Kasumi-1 (cell line): ENCODE data around the gene ITCH.
"Not testable (repeated sequence)": the region's sequence is repeated elsewhere in the genome, so short reads cannot be mapped to it uniquely, and the experiment has no call there.

ENCODE experiments used
- DNase-seq, 2 experiments: peaks; one replicate each; lab custom pipeline; 2025; lab: John Stamatoyannopoulos, UW

Gene ITCH

DNA sequence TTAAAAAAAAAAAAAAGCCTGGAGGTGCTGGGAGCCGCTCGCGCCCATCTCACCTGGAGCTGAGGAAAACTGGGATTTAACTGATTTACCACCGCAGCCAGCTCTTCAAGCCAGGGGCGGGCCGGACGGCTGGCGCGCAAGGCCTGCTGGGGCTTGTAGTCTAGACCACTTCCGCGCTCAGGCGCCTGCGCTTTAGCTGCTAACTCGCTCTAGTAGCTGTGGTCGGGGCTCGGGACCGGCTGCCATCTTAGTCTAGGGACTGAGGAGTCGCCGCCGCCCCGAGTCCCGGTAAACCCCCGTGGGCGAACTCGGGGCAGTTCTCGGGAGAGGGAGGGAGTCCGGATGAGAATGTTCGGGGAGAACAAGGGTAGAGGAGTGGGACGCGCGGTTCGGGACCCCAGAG lies at the start of gene ITCH:
ITCH (plus strand) TSS at position 212 of the 403 bp plus-strand sequence. CDS start 30,539 bp downstream, outside the sequence.
- DNase-seq: peak; percentile 92 to 97

DNA sequence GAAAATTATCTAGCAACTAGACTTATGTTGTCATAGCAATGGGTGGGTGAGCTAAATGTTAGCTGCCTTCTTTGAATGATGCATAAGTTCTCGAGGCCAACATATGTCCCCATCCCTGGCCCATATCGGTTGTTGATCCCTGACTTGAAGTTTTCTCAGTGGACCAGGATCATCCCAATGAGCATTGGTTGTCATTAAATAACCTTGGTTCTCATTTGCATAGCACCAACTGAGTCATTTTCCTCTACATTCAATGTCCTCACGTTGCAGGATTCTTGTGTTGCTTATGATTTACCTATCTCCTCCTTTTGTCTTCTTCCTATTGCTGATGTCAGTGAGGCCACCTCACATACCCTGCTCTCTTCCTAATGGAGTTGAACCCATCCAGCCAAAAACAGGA lies 47.8 kb upstream of the ITCH start:
- no peak for DNase-seq

DNA sequence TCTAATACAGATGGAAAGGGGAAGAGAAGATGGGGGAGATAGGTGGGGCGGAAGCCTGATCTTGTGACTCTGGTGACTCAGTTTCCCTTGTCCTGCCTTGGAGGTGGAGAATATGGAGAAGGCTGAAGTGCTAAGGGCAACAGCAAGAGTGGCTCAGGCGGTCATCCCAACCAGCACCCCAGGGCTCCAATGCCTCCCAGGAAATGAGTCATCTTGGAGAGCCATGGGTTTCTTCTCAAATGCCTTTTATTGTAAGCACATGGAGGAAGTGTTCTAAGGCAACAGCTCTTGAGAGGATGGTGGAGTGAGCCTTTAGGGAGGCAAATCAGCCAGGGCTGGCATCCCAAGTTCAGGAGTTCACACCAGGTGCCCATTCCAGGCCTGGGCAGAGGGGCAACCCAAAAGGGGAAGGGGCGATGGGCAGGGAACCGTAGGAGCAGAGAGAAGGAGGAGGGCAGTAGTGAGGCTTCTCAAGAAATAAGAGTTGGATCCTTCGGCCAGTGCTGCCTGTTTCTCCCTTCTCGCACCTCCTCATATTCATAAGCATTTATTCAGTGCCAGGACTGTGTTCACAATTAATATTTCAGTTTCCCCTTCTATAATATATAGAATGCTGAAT lies 46.8 kb upstream of the ITCH start:
- peak in 1 of 2 experiments; percentile 37 for DNase-seq

DNA sequence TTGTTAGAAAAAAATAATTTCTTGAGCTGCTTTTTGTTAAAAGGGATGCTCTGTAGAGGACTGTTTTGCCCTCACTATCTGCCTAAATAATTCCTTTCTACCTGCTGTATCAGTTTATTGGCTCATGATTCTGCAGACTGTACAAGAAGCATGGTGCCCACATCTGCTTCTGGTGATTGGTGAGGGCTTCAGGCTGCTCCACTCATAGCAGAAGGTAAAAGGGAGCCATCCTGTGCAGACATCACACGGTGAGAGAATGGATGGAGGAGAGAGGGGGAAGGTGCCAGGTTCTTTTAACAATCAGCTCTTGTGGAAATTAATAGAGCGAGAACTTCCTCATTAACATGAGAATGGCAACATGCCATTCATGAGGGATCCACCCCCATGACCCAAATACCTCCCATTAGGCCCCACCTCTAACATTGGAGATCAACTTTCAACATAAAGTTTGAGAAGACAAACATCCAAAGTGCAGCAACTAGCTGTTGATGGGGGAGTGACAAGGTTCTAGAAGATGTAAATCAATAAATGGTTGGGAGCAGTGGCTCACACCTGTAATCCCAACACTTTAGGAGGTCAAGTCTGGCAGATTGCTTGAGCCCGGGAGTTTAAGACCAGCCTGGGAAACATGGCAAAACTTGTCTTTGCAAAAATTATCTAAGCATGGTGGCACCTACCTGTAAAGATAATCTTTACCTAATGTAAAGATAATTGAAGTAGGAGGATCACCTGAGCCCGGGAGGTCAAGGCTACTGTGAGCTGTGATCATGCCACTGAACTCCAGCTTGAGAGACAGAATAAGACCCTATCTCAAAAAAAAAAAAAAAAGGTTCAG lies 44.2 kb upstream of the ITCH start:
- no peak for DNase-seq

GRCh38 chr20:34320861-34321260 lies 42.2 kb upstream of the ITCH start:
- DNase-seq: no peak

- DNase-seq: no peak
These were observed 40.6 kb upstream of the ITCH start for GRCh38 chr20:34322267-34323105.

DNA sequence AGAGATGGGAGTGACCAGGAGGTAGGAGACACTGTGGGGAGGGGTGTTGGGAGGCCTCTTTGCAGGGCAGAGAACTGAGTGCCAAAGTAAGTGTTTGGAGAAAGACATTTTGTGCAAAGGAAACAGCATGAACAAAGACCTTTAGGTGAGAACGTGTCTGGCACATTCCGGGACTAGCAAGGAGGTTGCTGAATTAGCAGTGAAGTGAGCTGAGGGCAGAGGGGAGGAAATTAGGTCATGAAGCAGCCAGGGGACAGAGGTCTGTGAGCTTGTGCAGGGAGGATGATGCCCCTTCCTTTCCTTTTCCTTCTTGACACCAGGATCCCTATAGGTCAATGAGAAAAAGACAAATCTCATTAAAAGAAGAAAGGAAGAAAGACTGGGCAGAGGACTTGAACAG lies 38.5 kb upstream of the ITCH start:
- DNase-seq: no peak

DNA sequence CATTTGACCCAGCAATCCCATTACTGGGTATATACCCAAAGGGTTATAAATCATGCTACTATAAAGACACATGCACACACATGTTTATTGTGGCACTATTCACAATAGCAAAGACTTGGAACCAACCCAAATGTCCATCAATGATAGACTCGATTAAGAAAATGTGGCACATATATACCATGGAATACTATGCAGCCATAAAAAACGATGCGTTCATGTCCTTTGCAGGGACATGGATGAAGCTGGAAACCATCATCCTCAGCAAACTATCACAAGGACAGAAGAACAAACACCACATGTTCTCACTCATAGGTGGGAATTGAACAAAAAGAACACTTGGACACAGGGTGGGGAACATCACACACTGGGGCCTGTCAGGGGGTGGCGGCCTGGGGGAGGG lies 34.9 kb upstream of the ITCH start:
- DNase-seq: not testable (repeated sequence)

- no peak for DNase-seq
These were observed 34.0 kb upstream of the ITCH start for GRCh38 chr20:34328928-34329677.

DNA sequence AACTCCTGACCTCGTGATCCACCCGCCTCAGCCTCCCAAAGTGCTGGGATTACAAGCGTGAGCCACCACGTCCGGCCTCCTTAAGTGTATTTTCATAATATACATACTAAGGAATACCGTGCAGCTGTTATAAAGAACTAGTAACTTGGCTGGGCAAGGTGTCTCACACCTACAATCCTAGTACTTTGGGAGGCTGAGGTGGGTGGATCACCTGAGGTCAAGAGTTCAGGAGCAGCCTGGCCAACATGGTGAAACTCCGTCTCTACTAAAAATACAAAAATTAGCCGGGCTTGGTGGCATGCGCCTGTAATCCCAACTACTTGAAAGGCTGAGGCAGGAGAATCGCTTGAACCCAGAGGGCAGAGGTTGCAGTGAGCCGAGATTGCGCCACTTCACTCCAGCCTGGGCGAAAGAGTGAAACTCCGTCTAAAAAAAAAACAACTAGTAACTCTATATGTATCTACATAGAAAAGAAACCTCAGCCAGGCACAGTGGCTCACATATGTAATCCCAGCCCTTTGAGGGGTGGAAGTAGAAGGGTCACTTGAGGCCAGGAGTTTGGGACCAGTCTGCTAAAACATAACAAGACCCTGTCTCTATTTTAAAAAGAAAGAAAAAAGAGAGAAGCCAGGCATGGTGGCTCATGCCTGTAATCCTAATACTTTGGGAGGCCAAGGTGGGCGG lies 32.1 kb upstream of the ITCH start:
- not testable (repeated sequence) for DNase-seq

GRCh38 chr20:34331838-34332237 lies 31.2 kb upstream of the ITCH start:
- DNase-seq: no peak

- DNase-seq: no peak
These were observed 30.7 kb upstream of the ITCH start for GRCh38 chr20:34332262-34332920.

DNA sequence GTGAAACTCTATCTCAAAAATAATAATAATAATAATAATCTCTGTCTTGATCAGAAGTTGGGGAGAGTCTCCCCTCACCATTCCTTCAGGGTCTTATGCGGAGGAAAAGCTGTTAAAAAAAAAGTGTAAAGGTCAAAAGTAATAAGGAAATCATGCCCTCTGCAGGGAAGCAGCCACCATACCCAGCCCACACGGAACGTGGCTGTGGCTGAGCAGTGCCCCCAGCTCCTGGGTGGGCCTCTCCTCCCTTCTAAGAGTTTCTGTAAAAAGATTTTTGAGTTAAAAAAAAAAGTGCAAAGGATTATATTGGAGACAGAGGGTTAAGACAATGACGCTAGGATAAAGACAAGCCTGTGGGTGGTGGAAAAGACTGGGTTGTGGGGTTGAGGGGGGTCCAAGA lies 29.3 kb upstream of the ITCH start:
- no peak for DNase-seq

GRCh38 chr20:34334654-34335407 lies 28.2 kb upstream of the ITCH start:
- DNase-seq: no peak

- no peak for DNase-seq
These were observed 25.5 kb upstream of the ITCH start for GRCh38 chr20:34337544-34337943.

GRCh38 chr20:34337982-34338726 lies 24.9 kb upstream of the ITCH start:
- DNase-seq: no peak

GRCh38 chr20:34340726-34341125 lies 22.3 kb upstream of the ITCH start:
- DNase-seq: not testable (repeated sequence)

DNA sequence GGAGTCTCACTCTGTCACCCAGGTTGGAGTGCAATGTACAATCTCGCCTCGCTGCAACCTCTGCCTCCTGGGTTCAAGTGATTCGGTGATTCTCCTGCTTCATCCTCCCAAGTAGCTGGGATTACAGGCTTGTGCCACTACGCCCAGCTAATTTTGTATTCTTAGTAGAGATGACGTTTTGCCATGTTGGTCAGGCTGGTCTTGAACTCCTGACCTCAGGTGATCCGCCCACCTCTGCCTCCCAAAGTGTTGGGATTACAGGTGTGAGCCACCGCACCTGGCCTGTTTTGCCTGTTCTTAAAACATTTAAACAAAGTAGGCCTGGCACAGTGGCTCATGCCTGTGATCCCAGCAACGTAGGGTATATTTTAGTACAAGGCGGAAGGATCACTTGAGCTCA lies 21.9 kb upstream of the ITCH start:
- not testable (repeated sequence) for DNase-seq
